Cortex of kidney (tissue), 1 donor: Measurements from ENCODE around the gene CDIPT.

Experiments
- DNase-seq: peaks from one replicate; lab custom pipeline; 2025; lab: John Stamatoyannopoulos, UW

CDIPT gene

DNA sequence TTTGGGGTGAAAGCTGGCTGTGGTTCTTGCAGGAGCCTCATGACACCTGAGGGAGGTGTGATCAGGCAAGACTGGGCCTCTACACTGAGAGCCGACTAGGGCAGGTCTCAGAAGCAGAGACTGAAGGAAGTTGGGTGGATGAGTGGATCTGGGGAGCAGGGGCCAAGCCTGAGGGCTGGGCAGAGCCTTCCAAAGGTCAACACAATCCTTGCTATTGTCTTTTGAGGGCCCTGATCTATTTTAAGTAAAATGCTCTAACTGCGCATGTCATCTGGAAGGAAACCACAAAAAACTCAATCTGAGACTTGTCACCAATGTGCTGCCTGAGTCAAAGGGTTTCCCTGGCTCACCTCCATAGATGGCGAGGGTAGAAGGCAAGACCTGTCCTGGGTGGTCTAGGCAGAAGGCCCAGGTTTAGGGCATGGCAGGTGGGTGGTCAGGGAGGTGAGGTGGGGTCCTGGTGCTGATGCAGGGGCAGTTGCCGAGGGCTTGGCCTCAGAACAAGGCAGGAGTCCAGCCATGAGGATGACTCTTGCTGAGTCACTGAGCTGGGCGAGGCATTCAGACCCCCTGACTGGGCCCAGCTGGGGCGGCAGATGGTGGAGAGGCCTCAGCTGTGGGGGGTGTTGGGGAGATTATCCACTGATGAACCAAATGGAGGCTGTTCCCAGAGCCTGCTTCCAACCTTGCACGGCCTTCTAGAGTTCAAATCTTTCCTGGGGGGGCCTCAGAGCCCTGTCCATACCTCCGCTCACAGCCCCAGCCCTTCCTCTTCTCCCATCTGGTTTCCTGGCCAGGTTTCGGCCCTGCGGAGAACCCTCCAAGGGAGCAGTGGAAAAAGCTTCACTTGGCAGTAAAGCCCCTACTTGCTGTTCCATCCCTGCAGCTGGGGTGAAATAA lies 37.6 kb downstream of the CDIPT start:
- no peak for DNase-seq

DNA sequence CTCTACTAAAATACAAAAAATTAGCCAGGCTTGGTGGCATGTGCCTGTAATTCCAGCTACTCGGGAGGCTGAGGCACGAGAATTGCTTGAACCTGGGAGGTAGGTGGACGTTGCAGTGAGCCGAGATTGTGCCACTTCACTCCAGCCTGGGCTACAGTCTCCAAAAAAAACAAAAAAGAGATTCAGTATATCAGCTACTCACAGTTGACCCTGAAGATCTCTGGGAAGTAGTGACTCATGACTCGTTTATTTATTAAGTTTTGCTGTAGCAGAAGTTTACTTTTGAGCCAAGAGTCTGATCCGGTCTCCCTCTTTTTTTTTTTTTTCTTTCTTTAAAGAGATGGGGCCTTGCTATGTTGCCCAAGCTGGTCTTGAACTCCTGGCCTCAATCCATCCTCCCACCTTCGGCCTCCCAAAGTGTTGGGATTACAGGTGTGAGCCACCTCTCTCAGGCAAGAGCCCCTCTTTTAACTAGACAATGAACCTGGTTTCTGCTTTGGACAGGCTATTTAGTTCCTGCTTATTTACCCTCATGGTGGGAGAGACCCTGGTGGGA lies 38.4 kb downstream of the CDIPT start:
- no peak for DNase-seq

DNA sequence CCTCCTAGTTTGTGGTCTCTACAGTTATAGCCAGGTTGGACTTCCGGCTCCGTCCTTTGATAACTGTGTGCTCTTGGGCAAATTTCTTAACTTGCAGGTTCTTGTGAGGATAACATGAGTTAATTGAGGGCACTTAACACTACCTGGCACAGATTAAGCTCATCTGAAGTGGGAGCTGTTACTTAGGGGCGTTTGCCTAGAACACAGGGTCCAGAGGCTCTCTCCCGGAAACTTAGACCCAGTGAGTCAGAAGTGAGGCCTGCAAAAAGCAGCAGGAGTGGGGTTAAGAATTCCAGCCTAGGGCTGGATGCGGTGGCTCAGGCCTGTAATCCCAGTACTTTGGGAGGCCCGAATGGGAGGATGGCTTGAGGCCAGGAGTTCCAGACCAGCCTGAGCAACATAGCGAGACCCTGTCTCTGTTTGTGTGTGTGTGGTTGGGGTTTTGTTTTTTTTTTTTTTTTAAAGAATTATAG lies 41.3 kb downstream of the CDIPT start:
- no peak for DNase-seq

DNA sequence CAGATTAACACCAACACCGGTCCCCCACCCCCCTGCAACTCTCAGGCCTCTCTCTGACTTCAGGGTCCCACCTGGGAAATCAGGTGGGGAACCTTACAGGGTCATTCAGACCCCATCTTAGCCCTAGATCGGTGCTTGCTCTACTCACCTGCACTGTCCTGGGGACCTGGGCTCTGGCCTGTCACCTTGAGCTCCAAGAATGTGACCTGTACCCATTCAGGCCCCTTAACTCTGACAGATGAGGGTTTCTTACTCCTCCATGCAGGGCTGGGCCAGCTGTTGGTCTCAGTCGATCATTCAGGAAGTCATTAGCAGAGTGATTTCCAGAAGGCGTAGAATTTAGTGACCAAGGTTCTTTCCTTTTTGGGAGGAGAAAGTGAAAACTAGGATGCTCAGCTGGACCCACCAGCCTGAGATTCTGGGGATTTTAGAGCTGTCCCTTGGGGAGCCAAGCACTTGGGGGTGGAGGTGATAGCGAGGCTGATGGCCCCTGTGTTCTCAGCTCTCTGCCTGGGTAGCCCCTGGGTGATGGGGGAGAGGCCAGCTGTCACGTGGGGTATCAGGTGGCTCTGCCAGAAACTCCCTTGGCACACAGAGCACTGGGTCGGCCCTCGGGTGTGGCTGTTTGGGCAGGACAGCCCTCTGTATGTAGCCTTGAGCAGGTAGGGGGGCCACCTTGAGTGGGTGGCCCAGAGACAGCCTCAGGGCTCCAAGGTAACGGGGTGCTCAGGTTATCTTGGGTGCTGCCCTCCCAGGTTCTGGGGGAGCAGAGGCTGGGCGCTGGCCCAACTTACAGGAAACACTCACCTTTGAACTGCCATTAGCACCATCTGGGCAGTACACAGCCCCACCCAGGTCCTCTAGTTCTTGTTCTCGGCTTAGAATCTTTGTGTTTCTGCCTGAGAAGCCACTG lies 42.0 kb downstream of the CDIPT start:
- DNase-seq: no peak

DNA sequence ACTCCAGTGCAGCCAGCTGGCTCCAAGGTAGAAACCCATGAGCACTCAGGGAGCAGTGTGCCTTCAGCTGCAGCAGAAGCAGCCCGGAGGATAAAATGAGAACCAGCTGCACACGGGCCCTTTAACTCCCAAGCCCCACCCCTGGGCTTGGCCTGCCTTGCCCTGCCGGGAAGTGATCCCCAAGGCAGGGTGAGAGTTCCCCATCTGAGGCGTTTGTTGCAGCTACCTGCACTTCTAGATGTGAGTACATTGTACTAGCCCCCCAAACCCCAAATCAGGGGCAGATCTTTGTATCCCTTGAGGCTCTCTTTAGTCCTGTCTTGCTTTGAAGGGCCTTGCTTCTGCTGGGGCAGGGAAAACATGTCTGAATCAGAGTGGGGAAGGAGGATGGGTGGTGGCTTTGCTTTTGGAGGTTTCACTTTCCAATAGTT lies 42.7 kb downstream of the CDIPT start, which contains the start of gene MVP:
MVP (plus strand) TSS at position 192 of the 431 bp plus-strand sequence. CDS start 10,088 bp downstream, outside the sequence.
- DNase-seq: no peak

DNA sequence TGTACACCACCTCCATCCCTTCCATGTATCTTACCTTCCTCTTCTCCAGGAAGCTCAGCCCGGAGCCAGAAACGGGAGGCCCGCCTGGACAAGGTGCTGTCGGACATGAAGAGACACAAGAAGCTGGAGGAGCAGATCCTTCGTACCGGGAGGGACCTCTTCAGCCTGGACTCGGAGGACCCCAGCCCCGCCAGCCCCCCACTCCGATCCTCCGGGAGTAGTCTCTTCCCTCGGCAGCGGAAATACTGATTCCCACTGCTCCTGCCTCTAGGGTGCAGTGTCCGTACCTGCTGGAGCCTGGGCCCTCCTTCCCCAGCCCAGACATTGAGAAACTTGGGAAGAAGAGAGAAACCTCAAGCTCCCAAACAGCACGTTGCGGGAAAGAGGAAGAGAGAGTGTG lies 43.5 kb downstream of the CDIPT start:
- no peak for DNase-seq

DNA sequence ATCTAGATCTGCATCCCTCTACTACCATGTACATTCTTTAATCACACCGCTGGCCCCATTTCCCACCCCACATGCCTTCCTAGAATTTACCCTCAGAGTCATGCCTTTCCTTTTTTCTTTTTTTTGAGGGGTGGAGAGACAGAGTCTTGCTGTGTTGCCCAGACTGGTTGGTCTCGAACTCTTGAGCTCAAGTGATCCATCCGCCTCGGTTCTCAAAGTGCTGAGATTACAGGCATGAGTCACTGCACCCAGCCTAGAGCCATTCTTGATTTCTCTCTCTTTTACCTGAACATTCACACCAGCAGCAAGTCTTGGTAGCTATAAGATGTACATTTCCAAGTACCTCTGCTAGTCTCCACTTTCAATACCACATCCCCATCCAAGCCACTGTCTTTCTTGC lies 44.9 kb downstream of the CDIPT start:
- no peak for DNase-seq

DNA sequence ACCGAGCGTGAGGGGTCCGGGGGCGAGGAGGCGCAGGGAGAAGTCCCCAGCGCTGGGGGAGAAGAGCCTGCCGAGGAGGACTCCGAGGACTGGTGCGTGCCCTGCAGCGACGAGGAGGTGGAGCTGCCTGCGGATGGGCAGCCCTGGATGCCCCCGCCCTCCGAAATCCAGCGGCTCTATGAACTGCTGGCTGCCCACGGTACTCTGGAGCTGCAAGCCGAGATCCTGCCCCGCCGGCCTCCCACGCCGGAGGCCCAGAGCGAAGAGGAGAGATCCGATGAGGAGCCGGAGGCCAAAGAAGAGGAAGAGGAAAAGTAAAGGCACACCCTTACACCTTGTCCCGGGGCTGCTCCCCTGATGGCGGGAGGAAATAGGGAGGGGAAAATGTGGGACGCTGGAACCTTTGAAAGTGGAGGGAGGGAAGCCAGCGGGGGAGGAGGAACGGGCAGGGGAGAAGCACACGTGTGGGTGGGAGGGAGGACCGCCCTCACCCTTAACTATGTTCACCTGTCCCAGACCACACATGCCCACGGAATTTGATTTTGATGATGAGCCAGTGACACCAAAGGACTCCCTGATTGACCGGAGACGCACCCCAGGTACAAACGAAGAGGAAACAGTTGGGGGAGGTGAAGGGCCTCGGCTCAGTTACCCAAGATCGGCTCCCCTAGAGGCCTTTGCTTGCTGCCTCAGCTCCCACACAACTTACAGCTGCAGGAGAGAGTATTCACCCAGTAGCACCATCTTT lies 46.2 kb downstream of the CDIPT start:
- DNase-seq: no peak

DNA sequence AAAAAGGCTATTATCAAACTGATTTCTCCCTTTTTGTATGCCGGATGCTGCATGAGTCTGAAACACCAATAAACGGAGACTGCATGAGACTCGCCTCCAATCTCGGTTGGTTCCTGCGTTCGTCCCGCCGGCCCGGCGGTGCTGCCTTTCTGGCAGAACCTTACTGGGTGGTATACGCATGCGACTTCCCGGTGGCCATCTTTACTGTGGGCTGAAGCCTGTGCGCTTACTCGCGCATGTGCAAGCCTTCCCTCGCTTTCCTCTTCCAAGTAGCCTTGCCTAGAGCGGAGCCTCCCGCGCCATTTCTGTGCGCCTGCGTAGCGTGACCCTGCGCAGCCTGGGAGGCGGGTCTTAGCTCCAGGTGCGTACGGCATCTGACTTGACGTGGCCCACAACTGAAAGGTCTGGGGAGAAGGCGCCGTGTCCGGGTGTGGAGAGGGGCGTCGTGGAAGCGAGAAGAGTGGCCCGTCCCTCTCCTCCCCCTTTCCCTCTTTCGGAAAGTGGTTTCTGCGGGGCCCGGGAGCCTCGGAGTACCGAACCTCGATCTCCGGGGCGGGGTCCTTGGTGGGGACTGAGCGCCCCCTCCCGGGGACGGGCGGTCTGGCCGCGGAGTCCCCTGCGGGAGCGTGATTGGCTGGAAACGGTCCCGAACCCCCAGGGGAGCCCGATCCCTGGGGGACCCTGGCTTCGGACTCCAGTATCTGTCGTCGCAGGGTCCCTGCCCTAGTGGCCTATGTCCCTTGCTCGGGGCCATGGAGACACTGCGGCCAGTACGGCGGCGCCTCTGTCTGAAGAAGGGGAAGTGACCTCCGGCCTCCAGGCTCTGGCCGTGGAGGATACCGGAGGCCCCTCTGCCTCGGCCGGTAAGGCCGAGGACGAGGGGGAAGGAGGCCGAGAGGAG lies 47.0 kb downstream of the CDIPT start, which contains the start of gene PAGR1:
PAGR1 (plus strand) TSS at position 360 of the 901 bp plus-strand sequence; CDS start at position 734, 374 bp downstream.
- DNase-seq: peak; percentile 98

DNA sequence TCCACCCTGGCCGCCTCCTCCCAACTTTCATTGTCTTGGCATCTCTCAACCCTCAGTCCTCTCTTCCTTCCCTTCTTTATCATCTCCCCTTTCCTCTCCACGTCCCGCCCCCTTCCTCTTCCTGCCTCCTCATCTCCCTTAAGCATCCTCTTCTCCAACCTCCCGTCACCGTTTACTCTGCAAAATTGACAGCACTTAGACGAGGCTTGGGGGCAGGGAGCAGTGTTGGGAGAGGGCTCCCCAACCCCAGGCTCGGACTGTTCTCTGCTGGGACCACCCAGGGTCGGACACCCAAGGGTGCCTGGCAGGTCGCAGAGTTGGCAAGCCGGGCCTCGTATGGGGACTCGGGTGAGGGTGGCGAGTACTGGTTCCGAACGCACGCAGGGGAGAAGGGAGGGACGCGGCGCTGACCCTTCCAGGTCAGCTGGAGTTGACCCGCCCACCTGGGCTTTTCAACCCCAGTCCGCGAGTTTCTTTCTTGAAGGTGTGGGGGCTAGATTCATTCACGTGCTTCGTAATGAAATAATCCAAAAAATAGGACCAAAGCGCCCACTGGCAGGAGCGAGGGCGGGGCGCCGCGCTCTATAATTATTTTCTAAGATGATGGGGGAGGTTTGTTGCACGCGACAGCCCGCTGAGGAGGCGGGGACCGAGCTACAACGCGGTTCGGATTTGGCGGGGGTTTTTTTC lies 47.8 kb downstream of the CDIPT start:
- no peak for DNase-seq

DNA sequence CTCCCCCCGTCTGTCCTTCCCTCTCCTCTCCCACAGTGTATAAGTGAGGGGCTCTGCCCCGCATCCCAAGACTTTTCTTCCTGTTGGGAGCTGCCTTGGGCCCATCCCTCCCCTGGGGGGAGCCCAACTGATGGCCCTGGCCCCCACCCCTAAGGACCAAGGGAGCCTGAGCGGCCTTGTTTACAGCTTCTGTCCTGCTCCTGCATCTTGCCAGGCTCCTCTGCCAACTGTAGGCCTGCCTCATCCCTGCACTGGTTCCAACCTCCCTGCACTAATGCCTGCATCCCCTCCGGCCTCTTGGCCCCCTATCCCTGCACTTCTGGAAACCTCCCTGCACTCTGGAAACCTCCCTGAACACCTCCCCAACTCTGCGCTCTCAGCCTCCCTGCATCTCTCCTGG lies 48.4 kb downstream of the CDIPT start:
- DNase-seq: no peak

DNA sequence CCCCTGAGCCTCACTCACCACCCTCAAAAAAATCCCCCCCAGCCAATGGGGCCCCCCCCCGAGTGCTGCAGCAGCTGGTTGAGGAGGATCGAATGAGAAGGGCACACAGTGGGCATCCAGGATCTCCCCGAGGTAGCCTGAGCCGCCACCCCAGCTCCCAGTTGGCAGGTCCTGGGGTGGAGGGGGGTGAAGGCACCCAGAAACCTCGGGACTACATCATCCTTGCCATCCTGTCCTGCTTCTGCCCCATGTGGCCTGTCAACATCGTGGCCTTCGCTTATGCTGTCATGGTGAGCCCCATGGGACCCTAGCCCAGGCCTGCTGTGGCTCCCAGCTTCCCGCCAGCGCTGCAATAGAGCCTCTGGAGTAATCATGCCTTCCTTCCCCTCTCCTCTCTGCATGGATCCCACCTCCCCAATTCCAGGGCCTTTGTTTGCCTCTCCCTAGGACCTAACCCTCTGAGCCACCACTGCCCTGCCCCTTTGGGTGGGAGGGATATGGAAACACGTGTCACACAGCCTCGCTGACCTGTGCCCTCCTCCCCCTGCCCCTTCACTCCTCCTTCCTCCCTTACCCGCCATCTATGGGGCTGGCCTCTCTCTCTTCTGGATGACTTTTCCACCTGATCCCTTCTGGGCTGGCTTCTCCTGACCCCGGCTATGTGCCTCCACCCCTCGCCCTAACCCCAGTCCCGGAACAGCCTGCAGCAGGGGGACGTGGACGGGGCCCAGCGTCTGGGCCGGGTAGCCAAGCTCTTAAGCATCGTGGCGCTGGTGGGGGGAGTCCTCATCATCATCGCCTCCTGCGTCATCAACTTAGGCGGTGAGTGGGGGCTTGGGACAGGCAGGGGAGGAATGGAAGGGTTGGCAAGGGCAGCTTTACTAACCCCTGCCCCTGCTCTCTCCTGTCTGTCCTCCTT lies 49.1 kb downstream of the CDIPT start:
- no peak for DNase-seq

DNA sequence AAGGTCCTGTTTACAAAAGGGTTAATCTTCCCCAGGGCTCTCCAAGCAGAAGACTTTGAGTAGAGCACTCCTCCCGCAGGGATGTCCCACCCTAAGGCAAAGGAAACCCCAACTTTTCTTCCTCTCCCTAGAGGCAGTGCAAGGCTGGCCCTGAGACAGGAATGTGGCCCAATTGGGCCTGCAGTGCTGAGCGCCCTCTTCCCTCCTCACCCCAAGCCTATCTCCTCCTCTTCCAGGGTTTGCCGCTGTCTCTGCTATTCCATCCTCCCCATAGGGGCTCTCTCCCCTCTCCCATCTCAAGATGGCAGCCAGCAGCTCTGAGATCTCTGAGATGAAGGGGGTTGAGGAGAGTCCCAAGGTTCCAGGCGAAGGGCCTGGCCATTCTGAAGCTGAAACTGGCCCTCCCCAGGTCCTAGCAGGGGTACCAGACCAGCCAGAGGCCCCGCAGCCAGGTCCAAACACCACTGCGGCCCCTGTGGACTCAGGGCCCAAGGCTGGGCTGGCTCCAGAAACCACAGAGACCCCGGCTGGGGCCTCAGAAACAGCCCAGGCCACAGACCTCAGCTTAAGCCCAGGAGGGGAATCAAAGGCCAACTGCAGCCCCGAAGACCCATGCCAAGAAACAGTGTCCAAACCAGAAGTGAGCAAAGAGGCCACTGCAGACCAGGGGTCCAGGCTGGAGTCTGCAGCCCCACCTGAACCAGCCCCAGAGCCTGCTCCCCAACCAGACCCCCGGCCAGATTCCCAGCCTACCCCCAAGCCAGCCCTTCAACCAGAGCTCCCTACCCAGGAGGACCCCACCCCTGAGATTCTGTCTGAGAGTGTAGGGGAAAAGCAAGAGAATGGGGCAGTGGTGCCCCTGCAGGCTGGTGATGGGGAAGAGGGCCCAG lies 50.0 kb downstream of the CDIPT start:
- DNase-seq: no peak

DNA sequence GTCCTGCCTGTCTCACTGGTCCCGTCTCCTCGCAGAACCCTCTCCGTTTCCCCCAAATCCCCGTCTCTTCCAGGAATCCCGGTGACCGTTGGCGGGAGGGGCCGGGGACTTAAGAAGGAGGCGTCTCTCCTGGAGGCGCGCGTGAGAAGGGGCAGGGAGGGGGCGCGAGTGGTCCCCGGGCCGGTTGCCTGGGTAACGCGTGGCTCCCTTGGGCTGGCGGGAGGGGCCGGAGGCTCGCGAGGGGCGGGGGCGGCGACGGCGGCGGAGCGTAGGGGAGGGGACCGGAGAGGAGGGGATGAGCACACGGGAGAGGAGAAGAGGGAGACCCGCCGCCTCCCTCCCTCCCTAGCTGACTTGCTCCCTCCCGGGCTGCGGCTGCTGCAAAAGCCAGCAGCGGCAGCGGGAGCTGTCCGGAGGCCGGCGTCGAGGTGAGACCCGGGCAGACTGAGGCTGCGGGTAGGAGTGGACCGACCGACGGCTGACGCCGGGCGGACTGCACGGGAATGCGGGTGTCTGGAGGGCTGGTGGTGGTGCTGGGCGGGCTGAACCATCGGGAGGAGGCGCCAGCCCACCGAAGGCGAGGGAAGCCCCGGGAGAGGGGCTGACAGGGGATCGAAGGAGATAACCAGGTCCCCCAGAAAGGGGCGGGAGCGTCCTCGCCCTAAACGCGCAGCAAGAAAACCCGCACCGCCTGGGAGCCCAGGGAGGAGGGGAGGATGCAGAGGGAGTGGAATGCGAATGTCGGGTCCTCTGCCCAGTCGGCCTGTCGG lies 50.9 kb downstream of the CDIPT start, which contains the start of gene PRRT2:
PRRT2 (plus strand) TSS at position 298 of the 770 bp plus-strand sequence. CDS start 862 bp downstream, outside the sequence.
- DNase-seq: no peak

DNA sequence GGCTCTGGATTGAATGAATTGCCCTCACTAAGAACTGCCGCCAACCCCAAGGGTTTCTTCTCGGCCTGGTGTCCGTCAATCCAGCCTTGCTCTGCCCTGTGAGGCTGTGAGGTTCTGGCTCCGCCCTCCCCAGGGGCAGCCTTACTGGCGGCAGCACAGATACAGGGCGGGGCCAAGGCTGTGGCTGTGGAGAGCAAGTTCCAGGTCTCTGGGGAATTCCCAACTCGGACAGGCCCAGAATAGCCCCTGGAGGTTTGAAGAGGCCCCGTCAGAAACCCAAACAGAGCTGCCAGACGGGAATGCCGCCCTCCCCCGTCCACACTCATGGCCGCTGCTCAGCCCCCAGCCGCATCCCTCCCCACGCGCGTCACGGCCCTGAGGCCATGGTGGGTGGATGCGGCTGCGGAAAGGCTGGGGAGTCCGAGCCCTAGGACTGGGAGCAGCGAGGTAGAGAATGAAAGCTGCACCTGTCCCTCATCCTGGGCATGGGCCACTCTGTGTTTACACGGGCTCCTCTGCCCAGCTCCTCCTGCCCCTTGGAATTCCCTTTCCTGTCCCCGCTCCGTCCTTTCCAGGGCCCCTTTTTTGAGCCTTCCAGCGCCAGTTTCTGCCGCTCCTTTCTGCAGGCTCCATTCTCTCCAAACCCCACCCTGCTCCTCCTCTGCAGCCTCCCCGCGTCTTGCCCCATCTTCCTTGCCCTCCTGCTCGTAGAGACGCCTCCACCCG lies 51.7 kb downstream of the CDIPT start:
- DNase-seq: no peak

DNA sequence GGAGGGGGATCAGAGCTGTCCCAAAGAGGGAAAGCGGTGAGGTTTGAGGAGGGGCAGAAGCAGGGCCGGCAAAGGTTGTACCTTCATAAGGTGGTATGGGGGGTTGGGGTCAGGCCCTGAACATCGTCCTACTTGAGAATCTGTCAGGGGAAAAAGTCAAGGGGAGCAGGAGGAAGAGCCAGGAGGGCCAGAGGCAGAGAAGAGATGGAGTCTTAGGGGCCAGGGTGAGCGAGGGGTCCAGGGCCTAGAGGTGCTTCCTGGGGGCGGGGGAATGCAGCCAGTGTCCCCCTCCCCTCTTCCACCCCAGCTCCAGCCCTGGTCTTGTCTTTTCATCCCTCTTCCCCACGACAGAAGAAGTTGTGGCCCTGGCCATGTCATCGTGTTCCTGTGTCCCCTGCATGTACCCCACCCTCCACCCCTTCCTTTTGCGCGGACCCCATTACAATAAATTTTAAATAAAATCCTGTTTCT lies 52.3 kb downstream of the CDIPT start:
- no peak for DNase-seq
